ENCODE results near the gene DPY30. TPM values are rescaled to one million over a fixed set of nuclear protein-coding genes. Genes with fewer than 3 reads are reported as not detected.

The DPY30 gene
- total RNA-seq, 1 experiment from 2014 or later: 69.6 TPM

DNA sequence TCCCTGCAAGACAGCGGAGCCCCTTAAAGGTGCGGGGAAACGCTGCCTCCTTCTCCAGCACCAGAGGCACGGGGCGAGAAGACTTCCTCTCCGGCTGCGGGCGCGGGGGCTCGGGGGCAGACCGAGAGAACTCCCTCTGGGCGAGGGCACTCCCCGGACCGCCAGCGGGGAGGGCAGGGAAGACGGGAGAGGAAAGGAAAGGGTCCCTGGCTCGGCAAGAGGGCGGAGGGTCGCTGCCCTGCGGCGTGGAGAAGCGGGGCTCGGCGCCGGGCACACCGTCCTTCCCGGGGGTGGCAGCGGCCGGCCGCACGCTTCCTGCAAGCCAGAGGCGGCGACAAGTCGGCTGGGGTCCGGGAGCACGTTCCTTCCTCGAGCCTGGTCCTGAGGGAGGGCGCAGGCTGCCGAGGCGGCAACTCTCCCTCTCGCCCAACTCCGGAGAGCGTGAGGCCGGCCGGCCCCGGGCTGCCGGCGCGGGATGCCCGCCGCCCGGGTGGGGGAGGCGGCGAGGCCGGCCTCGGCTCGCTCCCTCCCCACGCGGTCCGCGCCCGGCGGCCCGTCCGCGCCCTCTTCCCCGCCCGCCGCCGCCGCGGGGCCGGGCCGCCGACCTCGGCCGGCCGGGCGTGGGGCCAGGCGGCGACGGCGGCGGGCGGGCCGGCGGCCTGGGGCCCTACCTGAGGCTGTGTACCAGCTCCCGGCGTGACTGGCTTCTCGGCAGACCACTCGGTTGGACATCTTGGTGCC, 29.9 kb downstream of the DPY30 start:
- DNase-seq (ENCODE audit: low read depth): peak; percentile 15

DNA sequence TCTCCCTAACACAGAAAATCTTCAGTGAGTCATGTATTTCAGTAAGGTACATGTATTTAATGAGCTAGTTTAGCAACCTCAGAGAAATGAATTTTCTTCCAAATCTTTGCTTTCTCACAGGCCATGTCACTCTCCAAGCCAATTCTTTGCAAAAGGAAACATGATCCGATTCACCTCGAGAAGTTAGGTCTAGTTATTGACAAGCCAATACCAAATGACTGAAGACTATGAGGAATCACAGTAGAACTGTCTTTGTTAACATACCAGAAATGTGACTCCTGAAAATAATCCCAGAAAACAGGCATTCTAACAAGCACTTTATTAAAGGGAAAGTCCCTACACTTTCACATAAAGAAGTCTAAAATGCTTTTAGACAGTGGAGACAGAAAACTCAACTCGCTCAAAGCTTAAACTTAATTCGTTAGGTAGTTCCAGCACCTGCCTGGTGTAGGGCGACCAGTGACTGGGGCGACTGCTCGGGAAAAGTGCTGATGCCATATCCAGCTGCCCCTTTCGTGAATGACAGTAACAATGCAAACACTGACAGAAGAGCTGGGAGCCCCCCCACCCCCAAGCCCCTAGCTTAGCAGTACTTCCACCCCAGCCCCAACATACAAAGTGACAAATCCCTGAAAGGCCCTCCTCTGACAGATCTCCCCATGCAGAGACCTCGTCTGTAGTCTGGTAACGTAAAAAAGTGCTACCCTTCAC, 30.6 kb downstream of the DPY30 start:
- peak; percentile 10 for DNase-seq (ENCODE audit: low read depth)

DNA sequence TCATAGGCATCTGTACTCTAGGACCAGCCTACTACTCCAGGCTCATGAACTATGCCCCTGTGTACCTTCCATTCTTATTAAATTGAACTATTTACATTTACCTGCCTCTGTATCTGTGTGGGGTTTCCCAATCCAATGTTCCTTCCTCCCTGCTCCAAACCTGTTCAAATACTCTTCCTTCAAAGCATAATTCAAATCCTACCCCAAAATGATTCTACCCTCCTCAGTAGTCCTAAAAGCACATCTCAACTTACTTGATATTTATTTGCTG, 32.5 kb downstream of the DPY30 start:
- DNase-seq (ENCODE audit: low read depth): no peak

DNA sequence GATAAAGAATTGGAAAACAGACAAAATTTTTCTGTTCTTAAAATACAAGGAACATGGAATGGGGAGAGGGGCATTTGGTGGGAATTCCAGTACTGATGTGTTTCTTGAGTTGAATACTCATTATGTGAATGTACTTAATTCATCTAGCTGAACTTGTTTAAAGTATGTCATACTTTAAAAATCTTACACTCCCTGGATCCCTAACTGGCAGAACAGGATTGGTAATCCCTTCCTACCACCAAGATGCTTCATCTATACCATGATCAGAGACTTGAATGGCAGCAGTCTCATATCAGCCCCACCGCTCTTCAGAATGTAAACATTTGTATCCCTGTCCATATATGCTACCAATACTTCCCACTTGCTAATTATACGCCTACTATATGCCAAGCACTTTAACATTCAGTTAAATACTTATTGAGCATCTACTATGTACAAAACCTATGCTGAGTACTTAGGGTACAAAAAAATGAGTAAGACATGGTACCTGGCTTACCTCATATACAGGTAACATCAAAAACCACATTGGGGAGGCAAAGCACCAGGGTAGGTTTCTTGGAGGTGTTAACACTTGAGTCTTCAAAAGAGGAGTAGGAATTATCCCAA, 34.1 kb downstream of the DPY30 start:
- DNase-seq (ENCODE audit: low read depth): no peak

DNA sequence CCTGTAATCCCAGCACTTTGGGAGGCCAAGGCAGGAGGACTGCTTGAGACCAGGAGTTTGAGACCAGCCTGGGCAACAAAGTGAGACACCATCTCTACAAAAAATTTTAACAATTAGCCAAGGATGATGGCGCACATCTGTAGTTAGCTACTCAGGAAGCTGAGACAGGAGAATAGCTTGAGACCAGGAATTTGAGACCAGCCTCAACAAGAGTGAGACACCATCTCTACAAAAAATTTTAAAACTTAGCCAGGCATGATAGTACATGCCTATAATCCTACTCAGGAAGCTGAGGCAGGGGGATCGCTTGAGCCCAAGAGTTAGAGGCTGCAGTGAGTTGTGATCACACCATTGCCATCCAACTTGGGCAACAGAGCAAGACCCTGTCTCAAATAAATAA, 35.8 kb downstream of the DPY30 start:
- no peak for DNase-seq (ENCODE audit: low read depth)

DNA sequence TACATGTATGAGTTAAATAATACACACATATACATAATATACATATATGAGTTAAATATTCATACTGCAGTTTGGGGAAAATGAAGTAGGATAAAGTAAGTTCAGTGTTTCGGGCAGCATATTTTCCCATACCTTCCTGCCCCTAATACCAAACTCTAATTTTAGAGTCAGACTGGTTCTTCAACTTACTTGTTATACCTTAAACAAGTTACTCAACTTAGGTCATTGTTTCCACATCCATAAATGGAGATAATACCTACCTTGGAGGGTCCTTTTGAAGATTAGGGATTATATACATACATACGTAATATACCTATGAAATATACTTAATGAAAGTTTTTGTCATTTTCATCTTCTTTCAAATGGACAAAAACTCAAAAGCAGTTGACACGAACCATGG, 37.2 kb downstream of the DPY30 start:
- DNase-seq (ENCODE audit: low read depth): no peak

DNA sequence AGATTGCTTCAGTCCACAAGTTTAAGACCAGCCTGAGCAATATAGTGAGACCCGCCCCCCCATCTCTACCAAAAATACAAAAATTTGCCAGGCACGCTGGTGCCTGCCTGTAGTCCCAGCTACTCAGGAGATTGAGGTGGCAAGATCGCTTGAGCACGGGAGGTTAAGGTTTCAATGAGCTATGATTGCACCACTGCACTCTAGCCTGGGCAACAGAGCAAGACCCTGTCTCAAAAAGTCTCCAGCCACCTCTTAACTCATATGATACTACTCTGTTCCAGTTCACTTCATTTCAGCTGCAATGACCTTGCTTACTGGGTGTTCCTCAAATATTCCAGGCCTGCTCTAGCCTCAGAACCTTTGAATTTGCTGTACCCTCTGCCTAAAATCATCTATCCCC, 40.2 kb downstream of the DPY30 start:
- no peak for DNase-seq (ENCODE audit: low read depth)

DNA sequence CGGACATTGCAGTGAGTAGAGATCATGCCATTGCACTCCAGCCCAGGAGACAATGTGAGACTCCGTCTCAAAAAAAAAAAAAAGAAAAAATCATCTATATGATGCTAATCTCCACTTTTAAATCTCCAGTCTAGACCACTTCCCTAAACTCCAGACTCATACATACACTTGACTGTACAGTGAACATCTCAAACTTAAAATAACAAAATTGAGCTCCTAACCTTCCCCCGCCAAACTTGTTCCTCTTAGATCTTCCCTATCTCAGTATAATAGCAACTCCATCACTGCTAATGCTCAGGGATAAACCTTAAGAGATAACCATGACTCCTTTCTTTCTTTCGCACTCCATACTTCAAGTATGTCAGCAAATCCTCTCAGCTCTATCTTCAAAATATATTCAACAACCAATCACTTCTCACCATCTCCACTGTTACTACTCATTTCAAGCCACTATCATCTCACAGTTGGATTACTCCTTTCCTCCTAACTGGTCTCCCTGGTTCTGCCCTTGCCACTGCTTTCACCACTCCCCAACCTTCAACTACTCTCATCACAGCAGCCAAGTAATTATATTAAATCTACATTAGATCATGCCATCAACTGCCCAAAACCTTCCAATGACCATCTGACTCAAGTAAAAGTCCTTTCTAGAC, 40.7 kb downstream of the DPY30 start:
- DNase-seq (ENCODE audit: low read depth): no peak

DNA sequence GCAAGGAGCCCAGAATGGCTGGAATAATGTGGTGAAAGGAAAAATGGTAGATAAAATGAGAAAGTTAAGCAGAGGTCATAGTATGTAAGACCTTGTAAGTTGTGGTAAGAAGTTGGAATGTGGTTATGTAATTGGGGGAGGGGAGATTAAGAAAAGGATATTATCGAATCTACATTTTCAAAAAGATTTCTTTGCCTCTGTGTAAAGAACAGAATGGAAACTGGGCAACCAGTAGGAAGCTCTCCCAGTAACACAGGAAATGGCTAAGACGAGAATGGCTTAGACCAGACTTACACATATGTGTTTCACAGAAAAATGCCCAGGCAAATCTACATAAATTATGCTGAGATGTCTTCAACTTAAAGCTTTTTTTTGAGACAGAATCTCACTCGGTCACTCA, 42.0 kb downstream of the DPY30 start:
- no peak for DNase-seq (ENCODE audit: low read depth)

DNA sequence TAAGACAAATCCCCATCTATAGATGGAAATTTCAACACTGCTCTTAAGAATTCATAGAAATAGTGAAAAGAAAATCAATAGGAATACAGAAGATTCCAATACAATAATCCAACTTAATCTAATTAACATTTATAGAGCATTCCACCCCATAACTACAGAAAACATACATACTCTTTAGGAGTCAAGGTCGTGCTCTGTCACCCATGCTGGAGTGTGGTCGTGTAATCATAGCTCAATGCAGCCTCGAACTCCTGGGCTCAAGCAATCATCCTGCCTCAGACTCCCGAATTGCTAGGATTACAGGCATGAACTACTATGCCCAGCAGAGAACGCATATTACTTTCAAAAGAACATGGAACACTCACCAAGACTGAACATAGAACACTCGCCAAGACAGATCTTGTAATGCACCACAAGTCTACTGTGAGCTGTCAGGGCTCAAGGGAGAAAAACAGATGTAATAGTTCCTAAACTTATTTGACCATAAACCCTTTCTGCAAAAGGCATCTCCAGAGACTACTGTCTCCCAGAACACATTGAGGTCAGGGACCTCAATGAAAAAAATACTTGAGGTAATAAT, 42.9 kb downstream of the DPY30 start:
- DNase-seq (ENCODE audit: low read depth): peak; percentile 17

DNA sequence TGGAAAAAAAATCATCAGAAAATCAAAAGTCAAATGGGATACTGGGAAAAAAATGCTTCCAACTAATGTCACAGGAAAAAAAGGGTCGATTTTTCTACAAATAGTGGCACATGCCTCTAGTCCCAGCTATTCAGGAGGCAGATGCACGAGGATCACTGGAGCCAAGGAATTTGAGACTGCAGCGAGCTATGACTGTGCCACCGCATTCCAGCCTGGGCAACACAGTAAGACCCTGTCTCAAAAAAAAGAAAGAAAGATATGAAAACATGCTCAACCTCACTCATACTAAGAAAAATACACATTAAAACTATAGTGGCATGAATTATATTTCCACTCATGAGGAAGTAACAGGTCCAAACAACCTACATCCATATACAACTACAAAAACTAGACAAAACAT, 46.7 kb downstream of the DPY30 start:
- DNase-seq (ENCODE audit: low read depth): no peak

DNA sequence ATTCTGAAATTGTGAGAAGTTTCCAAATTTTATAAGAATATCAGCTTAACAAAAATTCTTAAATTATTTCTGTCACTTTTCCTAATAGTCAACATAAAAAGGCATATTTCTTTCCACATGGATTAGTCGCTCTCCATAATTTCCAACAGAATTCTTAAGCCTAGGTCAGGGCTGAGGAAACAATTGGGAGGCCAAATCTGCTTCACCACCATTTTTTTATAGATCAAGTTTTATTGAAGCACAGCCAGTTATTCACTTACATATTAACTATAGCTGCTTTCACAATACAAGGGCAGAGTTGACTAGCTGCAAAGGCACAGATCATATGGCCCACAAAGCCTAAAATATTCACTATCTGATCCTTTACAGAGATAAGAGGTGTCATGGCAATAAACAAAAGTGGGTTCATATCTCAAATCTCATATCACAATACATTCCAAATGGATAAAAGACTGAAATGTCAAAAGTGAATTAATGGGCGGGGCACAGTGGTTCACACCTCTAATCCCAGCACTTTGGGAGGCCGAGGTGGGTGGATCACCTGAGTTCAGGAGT, 47.5 kb downstream of the DPY30 start:
- DNase-seq (ENCODE audit: low read depth): no peak

DNA sequence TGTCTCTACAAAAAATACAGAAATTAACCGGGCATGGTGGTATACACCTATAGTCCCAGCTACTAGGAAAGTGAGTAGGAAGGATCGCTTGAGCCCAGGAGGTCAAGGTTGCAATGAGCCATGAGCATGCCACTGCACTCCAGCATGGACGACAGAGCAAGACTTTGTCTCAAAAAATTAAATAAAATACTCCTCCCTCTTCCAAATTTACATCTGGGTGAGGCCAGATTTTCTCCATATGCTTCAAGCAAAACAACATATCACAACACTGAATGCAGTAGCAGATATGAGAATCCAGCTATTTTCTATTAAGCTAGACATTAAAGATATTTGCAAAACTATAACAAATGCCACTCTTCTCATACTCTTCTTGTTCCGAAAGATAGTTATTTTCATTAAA, 49.7 kb downstream of the DPY30 start:
- no peak for DNase-seq (ENCODE audit: low read depth)

DNA sequence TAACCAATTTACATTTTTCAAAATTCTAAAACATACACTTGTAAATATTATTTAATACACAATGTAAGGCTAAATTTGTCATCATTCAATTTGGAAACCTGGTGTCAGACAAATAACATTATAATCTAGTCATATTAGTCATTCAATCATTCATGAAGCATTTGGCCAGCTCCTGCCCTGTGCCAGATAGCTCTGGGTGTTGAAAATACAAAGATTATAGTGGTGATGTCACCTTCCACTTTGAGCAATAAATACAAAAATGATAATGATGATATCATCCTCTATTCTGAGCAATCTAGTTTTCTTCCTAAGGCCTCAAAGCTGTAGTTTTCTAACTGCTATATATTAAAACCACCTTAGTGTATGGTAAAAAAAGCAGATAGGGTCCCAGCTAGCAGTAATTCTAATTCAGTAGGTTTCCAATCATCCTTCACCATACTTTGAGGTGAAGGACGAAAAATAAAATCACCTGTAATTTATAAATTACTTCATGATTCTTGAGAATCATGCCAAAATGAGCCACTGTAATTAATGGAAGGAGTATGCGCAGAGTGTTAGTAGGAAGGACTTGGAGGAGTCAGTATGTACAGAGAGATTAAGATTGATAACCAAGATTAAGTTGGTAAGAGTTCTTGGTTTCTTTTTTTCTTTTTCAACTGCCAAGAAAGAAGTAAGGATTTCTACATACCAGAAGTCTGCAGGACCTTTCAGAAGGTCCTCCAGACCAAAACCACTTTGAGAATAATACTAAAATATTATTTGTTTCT, 52.0 kb downstream of the DPY30 start:
- DNase-seq (ENCODE audit: low read depth): peak; percentile 71

DNA sequence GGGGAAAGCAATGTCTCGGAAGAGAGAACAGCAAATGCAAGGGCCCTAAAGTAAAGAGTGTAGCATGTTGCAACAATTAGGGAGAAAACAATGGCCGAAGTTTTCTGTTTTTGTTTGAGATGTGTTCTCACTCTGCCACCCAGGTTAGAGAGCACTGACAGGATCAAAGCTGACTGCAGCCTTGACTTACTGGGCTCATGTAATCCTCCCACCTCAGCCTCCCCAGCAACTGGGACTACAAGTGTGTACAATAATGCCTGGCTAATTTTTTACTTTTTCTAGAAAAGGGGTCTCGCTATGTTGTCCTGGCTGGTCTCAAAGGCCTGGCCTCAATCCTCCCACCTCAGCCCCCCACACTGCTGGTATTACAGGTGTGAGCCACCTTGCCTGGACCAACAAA, 52.7 kb downstream of the DPY30 start:
- no peak for DNase-seq (ENCODE audit: low read depth)

DNA sequence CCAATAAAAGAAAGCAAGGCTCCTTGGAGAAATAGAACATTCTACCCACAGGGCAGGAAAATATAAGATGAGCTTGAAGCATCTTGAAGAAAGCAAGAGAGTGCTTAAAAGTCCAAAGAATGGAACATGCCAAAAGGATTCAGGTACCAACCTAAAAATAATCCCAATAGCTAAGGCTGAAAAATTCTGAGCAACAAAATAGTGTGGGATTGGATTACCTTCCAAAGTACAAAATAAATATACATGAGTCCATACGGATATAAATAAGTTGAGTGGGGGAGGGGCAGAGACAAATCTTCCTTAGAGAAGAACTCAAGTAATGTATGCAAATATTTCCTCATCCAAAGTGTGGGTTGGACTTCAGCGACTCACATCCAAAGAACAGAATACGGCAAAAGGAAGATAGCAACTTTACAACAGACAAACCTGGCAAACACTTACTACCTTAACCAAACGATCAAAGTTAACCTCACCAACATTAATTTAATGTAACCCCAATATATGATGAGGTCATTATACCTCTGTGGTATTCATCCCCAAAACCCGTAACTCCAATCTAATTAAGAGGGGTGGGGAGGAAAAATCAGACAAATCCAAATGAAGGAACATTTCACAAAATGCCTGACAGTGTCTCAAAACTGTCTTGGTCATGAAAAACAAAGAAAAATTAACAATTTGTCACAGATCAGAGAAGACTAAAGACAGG, 55.7 kb downstream of the DPY30 start:
- DNase-seq (ENCODE audit: low read depth): no peak

DNA sequence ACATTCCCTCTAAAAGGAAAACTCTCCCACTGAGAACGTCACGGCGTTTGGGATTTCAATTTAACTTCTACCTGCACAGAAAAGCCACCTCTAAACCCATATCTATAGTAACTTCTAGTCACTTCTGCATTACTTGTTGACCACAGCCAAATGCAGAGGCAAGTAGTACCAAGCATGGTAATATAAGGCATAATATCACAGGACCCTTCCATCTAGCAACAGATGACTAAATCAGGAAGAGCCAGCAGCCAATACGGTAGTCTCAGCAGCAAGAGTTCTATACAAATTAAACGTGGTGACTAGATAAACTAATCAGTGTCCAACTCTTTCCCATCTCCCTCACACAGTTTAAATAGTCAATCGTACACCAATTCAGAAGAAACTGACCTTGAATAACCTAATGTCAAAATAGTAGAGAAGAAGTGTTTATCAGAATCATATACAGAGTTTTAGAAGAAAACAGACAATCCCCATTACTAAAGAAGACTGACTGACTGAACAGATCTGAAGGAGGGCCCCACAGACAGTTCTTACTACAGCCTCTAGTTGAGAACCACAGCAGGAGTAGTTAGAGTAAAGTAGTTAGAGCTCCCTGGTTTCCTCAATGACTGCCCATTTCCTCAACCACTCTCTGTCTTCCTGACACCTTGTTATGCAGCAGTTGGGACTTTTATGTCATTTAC, 58.8 kb downstream of the DPY30 start:
- no peak for DNase-seq (ENCODE audit: low read depth)

DNA sequence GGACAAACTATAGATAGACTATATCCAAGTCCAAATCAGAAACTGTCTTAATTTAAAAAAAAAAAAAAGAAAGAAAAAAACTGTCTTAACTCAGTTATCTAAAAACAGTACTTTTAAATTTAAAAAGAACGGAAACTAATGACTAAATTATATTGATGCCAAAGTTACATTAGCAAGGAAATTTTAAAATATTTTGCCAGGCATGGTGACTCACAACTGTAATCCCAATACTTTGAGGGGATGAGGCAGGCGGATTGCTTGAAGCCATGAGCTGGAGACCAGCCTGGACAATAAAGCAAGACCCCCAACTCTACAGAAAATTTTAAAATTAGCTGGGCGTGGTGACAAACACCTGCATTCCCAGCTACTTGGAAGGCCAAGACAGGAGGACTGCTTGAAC, 59.6 kb downstream of the DPY30 start:
- no peak for DNase-seq (ENCODE audit: low read depth)

DNA sequence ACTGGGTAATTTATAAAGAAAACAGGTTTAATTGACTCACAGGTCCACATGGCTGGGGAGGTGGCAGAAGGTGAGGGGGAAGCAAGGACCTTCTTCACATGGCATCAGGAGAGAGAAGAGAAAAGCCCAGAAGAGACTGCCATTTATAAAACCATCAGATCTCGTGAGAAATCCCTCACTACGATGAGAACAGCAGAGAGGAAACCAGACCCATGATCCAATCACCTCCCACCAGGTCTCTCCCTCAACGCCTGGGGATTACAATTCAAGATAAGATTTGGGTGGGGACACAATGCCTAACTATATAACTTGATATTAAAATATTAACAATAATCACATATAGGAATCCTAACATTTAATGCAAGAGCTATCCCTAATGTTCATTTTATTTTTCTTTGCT, 60.6 kb downstream of the DPY30 start:
- no peak for DNase-seq (ENCODE audit: low read depth)

DNA sequence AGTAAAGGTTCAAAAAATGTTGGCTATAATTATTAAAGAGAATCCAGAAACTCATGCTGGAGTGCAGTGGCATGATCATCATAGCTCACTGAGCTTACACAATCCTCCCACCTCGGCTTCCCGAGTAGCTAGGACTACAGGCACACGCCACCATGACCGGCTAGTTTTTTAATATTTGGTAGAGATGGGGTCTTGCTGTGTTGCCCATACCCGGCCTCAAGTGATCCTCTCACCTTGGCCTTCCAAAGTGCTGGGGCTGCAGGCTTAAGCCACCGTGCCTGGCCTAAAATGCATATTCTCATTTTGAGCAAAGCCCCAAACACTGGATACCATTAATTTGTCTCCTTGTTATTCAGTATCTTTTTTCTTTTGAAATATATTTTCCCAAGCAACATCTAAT, 61.2 kb downstream of the DPY30 start:
- no peak for DNase-seq (ENCODE audit: low read depth)
